GM19025 (cell line): Measurements from ENCODE around the gene C19orf47.

Experiments
- ATAC-seq: cut with Tn5 transposase; IDR thresholded peaks from one replicate; pipeline ENCODE4 v1.9.1; 2021; ENCODE audit warnings: mild to moderate bottlenecking, low read depth, moderate library complexity; ENCODE audit not compliant: unreplicated experiment

Gene C19orf47

DNA sequence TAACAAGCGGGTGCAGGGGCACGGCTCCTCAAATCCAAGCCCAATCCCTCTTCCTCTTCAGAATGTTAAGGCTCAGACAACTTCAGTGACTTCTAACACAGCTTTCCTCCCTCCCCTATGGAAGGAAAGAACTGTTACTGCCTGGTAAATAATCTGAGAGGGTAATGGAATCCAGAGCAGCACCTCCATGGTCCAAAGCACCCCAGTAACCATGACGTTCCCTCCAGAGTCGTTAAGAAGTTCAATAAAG is 64.0 kb downstream of the C19orf47 start:
- no peak for ATAC-seq

DNA sequence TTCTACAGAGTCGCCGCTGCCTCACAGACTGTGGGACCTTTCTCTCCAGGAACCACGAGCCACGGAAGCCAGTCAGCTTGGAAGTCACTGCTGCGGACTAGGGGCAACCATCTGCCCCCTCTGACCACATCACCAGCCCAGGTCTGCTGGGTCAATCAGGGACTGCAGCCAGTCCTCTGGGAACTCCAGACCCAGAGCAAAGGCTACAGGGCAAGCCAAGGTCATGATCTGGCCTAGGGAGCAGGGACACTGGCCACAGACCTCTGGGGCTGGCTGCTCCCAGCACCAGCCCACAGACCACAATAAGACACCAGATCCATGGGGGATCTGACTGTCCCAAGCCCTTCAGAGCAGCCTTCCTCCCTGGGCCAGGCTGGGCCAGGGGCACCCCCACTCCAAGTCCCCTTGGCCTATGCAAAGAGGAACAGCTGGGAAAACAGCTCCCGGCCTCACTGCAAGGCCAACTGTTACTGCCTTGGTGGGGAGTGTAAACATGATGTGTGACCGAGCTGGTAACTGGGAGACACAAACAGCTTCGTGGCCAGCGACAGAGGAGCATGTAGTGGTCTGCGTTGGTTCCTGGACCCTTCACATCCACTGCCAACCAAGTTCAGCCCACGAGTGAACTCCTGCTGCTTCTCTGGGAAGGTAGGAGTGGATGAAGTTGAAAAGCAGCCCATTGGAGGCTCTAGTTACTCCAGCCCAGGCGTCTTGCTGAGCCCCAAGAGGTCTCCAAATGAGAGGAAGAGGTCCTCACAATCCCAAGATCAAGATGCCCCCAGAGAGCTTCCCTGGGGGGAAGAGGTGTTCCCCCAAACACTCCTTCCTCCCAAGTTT is 64.6 kb downstream of the C19orf47 start:
- no peak for ATAC-seq

DNA sequence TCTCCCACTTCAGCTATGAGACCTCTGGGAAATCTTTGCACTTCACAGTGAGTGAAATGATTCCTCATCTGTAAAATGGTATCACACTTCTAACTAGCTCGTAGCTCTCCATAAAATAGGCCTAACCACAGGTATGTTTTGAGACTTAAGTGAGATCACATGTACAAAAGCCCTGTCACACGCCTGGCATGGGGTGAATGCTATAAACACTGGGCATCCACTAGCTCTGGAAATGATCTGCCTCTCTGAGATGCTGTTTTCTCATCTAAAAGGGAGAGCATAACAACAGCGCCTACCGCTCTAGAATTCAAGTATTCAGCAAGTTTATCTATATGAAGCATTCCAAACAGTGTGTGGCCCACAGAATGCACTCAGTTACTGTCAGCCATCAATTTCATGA is 65.3 kb downstream of the C19orf47 start:
- ATAC-seq, result no peak

DNA sequence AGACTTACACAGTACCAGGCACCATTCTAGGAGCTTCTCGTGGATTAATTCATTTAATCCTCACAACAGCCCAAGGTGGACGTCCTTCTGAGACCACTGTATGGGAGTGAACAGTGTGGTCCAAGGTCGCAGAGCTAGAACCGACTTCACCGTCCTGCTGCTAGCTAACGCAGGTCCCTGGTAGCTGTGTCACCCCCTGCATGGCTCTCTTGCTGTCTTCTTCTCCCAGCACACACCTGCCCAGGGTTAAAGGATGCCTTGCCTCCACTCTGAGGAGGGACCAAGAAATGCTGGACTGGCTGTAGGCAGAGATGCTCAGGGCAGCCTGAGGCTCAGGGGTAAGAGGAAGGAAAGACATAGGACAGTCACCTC is 66.0 kb downstream of the C19orf47 start:
- no peak for ATAC-seq

DNA sequence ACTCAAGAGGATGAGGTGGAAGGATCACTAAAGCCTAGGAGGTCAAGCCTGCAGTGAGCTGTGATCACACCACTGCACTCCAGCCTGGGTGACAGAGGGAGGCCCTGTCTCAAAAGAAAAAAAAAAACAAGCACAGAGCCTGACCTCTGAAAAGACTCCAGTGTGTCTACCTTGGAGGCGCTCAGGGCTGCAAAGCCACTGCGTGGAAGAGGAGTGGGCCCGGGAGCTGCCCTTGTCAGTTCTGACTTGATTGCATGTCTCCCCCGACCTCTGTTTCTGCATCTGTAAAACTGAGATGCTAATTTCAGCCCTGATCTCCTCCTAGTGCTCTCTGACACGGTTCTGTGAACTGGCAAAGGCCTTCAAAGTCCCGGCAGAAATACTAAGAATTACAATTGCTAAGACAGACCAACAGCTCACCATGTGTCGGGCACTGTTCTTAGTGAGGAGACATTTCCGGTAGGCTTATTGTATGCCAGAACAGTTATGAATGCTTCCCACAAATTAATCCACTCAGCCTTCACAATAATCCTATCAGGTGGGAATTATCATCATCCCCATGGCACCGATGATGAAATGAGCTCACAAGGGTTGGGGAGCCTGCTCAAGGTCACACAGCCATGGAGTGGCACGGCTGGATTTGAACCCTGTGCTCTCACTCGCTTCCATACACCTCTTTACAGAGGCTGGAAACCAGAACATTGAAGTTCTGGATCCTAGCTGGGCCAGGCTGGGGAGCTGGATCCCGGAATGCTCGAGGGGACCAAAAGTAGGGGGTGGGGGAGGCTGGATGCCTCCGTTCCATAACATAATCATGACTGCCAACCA is 66.6 kb downstream of the C19orf47 start:
- ATAC-seq, result no peak

DNA sequence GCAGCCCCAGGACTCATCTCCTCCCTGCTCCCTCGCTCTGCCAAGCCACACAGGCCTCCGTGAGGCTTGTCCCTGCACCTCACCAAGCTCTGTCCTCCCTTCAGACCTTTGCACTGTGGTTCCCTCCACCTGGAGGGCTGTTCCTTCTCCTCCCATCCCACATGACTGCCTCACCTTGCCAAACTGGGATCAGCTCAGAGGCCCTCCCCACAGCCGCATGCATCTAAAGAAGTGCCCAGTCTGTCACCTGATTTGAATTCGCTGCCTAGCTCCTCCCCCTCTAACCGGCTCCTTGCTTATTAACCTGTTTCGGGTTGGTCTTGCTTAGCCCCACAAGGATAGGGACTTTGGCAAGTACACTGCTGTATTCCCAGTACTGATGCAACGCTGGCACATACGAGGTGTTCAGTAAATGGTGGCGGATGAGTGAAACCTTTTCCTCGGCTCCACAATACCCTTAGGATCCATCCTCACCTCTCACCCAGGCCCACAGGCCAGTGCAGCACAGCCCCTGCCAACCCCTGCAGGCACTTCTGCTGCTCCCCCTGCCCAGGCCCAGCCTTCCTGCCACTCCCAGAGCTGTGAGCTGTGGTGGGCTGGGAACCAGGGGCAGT is 67.5 kb downstream of the C19orf47 start:
- ATAC-seq, result no peak

DNA sequence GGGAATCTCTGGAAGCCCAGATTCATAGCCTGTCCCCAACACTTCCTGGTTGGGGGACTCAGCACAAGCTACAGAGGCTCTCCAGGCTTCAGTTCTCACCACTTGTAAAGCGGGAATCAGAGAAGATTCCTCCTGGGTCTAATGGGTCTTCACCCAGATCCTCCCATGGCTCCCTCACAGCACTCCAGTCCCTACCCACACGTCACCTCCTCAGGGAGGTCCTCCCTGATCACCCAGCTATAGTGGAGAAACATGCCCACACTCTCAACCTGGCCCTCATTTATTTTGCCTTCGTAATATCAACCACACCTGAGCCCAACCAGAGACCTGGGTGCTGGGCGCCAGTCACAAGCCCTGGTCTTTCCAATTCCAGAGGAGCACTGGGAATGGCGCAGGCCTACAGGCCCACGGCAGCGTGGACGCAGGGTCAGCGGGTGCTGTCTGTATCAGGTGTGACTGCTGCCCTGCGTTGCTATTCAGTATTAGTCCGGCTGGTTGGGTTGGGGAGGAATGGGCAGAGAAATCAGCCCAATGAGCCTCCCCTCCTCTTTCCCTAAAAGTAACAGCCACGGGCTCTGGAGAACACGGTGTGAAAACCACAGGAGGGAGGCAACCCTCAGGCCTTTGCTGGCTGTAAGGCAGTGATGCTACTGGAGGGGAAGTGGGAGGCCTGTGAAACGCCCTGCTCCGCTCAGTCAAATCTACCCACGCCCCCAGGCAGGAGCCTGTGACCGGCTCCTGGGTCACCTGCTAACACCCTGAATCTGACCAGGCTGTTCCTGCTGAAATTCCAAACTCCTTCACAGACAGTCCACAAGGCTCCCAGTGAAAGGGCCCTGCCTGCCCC is 68.2 kb downstream of the C19orf47 start:
- ATAC-seq, result peak; percentile 39

DNA sequence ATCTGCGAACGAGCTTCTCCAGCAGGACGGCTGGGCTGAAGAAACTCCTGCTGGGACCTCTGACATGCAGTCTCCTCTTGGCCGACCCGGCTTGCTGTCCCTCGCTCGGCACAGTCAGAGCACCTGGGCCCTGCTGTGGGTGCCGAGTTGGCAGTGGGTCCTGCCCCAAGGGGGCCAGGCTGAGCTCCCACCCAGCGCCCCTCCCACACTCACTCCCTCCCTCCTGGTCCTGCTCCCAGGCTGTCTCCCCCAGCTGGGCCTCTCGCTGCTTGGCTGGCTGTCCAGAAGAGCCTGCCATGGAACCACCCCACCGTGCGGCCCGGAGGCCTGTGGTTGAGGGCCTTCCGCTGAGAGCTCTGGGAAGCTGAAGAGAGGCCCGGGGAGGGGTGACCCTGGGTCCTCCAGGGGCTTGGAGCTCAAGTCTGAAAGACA is 69.1 kb downstream of the C19orf47 start:
- ATAC-seq, result no peak

DNA sequence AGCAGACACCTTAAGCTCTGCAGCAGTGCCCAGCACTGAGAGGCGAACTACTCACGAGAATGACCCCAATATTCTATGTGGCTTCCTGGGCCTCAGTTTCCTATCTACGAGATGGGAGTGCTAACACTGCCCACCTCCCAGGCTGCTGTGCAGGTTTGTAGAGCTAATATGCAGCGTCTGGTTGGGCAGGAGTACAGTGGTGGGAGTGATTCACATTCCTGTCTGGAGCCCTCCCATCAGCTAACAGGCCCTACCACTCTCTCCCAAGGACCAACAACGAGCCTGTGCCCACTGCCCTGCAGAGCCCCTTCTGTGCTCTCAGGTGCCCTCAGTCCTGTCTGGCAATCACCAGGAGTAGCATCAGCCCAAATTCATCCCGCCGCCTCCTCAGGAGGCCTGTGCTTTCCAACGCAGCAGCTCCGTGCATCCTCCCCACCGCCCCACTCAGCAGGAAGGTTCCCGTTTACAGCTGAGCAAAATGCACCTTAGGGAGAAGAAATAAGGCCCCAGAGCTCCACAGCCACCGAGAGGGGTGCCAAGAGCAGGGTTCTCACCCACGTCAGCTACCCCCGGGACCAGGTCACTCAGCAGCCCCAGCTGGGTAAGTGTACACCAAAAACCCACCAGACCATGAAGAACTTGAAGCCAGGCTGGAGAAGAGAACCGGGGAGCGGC is 69.7 kb downstream of the C19orf47 start:
- no peak for ATAC-seq

DNA sequence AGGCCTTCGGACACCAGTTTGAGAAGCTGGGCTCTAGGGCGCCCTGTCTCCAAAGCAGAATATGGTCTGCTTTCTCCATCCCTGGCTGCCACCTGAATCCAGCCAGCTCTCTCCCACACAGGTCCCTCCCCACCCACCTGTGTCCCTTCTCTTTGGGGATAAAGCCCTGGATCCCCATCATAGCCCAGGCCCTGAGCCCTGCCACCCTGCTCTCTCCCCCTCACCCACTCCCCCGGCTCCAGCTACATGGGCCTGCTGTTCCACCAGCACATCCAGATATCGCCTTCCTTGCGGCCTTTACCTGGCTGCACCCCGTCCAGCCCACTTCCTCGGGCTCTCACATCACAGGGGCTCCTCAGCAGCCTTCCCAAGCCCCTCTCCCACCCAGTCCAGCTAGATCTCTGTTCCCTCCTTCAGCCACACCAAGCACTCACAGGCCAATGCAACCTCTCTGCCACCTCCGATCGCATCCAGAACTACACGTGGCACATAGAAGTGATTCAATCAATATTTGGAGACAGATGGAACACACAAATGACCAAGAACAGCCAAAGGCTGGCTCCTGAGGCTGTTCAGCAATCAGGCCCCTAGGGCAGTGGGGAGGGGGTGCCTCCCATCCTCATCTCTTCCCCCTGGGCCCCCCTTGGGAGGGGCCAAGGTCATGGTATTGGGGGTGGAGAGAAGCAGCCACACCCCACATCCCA is 70.7 kb downstream of the C19orf47 start:
- no peak for ATAC-seq

DNA sequence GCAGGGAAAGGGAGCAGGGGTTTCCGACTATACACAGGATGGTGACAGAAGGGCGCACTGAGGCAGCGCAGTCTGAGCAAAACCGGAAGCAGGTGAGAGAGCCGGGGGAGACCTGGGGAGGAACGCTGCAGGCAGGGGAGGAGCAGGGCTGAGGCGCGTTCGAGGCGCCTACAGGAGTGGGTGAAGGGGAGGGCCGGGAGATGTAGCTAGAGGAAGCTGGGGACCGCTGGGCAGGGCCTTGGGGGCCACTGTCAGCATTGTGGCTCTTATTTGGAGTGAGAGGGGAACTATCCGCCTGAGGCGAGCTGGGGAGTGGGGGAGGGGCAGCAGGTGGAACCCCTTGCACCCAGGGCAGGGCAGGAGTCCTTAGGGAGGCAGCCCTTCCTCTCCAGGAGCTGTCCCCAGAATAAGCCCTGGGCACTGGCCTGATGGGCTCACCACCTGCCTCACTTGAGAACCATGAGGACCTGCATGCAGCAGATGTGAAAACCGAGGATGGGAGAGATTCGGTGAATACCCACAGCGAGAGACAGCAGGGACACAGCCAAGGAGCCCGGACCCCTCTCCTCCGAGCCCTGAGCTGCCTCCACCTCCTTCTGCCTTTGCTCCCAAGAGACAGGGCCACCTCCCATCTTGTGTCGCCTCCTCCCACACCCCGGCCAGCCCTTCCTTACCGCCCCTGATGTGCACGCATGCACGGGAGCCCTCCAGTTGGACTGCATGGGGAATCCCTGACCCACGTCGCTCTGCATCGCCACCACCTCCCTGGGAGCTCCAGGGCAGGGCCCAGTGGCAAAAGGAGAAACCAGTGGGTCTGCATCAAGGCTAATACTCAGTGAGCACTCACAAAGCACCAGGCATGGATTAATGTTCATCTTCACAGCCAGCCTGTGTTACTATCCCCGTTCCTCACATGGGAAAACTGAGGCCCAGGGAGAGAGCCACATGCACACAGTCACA is 73.3 kb downstream of the C19orf47 start:
- no peak for ATAC-seq

DNA sequence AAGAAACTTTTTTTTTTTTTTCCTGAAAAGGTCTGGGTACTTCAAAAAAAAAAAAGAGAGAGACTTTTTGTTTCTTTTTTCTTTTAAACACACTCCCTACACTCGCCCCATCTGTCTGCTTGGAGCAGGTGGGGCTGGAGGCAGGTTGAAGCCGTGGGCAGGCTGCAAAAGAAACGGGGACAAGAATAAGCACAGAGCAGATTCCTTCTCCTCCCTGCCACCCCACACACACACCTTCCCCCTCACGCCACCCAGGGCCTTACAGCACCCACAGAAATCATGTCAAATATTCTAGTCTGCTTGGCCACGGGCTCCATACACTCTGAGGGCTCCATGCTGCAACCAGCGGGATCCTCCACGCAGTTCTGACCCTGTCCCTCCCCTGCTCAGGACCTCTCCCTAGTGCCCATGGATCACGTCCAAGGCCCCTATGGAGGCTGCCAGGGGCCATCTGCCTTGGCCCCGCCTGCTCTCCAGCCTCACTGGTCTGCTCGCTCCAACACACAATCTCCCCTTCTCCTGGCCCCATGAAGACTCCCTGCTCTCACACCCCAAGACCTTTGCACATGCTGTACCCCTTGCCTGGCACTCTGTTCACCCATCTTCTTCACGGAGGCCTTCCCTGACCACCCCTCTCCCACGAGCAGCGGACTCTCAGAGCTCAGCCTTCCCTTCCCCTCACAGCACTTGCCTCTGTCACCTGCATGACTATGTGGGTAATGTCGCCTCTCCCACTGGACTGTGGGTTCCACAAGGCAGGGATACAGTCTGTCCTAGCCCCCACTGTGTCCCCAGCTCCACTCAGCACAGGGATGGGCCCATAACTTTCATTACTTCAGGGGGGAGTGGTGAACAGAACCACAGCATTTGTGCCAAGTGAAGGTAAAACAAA is 74.5 kb downstream of the C19orf47 start:
- ATAC-seq, result no peak

DNA sequence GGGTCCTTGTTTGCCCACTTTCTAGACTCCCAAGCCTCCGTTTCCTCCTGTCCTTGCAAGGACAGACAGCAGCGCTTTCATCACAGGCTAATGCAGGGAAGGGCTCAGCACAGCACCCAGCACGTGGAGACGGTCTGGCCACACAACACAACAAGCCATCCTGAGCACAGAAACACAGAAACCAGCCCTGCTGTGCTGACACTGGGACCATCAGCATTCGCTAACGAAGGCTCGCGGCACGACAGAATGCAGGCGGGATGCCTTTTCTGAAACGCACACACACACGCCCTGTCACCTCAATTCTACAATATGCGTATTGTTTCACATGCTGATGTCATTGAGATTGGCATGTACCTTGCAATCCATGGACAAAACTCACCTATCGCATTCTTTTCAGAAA is 75.9 kb downstream of the C19orf47 start:
- ATAC-seq, result no peak

DNA sequence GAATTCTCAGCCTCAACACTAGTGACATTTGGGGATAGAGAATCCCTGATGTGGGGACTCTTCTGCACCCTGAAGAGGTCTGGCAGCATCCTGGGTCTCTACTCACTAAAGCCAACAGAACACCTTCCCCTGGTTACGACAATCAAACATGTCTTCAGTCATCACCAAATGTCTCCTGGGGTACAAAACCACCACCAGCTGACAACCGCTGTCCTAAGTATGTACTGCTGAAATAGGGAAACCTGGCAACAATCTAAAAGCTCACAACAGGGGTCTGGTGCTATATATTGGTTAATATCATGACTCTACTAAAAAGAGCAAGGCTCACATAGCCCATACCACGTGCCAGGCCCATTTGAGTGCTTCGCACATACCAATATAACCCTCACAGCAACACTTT is 76.5 kb downstream of the C19orf47 start:
- ATAC-seq, result no peak

DNA sequence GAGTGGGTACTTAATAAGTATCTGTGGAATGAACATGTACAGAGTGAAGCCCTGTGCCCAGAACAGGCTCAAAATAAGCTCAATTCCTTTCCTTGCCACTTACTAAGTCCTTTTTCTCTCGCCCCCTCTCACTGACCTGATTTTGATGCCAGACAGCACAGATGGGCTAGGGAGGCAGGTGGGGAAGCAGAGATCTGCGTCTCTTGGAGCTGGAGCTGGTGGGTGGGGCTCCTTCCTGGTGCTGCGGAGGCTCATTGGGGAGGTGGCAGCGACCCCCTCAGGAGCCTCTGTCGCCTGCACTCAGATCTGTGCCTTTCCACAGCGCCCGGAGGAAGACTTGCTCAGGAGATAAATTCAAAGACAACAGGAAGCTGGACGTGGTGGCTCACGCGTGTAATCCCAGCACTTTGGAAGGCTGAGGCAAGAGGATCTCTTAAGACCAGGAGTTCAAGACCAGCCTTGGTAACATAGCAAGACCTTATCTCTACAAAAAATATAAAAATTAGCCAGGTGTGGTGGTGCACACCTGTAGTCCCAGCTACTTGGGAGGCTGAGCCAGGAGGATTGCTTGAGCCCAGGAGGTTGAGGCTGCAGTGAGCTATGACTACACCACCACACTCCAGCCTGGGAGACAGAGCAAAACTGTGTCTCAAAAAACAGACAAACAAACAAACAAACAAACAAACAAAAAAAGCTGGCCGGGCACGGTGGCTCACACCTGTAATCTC is 77.7 kb downstream of the C19orf47 start:
- no peak for ATAC-seq
